ACHN (cell line): ENCODE measurements around the gene SLC43A1.
"Not testable (repeated sequence)": the region's sequence is repeated elsewhere in the genome, so short reads cannot be mapped to it uniquely, and the experiment has no call there.

Source experiments
- DNase-seq: peaks from one replicate; pipeline ENCODE4 v3.0.0-alpha.2; 2015
- in situ Hi-C: cut with HindIII; loops from 2 replicates; pipeline ENCODE4 v1.10.0; 2017; ENCODE audit warnings: low sequenced_read_pairs, low pct_ligation_motif_present, low pct_unique_long_range_greater_than_20kb

Gene SLC43A1

DNA sequence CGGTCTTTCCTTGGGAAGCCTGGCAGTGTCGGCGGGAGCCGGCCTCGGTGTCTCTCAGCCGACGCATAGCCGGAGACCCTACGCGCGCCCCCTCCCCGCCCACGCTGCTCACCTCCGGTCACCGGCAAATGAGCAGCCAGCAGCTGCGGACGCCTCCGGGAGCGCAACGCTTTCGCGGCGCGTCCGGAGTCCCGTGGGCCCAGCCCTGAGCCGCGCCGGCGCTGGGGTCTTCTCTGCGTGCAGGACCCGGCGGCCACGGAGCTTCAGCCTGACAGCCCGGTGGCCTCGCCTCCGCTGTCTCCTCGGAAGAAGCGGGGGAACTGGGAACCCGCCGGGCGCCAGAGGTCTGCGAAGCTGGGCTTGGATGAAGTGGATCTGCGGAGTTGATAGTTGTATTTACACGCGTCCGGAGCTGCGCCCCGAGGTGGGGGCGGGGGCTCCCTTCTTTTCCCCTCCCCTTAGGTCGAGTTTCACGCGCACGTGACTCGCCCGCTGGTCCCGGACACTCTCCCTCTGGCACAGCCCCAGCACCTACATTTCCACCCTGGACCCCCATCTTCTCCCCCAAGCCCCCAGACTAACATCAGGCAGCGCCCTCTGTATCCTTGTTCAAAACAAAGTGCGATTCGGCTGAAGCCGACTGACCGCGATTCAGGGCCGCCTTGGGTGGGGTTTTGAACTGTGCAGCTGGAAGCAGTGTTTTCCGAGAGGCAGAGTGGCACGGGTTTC, at the start of gene SLC43A1:
Gene SLC43A1 (minus strand): TSS at position 371 of the 729 bp plus-strand sequence. CDS start 1,591 bp downstream, outside the sequence.
- no peak for DNase-seq
- in situ Hi-C loops = no loop called here

GRCh38 chr11:57562596-57562995, 47.1 kb upstream of the SLC43A1 start:
- no peak for DNase-seq
- in situ Hi-C loops = no loop called here

- no peak for DNase-seq
- in situ Hi-C loops = no loop called here
Observed at GRCh38 chr11:57560146-57560545, 44.6 kb upstream of the SLC43A1 start.

GRCh38 chr11:57556041-57556440, 40.5 kb upstream of the SLC43A1 start:
- in situ Hi-C loops = no loop called here
- no peak for DNase-seq

GRCh38 chr11:57555393-57555792, 39.9 kb upstream of the SLC43A1 start:
- in situ Hi-C loops = no loop called here
- DNase-seq = no peak

DNA sequence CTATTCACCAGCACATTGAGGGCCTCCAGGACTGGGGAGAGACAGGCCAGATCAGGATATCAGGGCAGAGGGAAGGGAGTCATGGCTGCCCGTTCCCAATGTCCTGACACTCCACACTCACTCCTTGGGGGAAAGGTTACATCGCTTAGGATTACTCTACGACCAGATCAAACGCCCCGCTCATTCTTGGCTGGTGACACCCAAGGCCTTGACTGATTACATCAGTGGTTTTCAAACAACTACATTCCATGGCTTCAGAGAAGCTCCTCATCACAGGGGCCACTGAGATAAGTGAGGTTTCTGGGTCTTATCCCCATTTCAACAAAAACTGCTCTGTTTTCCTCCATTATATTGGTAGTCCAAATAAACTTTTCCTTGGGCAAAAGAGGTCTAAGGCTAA, 37.0 kb upstream of the SLC43A1 start:
- in situ Hi-C loops = no loop called here
- no peak for DNase-seq

DNA sequence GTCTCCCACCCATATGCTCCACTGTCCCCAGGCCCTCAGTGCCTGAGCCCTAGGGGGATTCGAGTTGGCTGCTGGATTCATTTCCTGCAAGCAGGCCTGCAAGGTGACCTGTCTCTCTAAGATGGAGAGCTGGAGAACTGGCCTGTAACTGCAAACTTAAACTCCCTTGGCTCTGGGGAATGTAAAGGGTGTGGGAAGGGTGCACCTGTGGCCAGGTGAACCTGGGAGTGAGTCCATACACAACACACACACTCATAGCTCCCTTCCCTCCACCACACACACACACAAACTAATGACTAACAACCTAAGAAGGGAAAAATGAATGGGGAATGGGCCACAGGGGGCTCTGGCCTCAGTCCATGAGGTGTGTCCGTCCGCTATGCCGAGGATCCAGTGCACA, 36.4 kb upstream of the SLC43A1 start:
- in situ Hi-C loops = no loop called here
- no peak for DNase-seq

DNA sequence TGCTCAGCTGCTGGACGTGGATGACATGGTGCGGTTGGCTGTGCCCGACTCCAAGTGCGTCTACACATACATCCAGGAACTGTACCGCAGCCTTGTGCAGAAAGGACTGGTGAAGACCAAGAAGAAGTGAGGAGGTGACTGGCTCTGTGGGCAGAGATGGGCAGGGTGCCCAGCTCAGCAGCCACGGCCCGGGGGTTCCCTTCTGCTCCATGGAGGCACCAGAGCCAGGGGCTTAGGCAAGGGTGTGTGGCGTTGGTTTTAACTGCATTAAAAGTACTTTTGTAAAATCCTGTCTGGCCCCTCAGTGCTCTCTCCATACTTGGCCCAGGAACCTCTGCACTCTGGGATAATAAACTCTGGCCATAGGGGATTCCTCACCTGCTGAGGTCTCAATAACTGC, 34.5 kb upstream of the SLC43A1 start:
- DNase-seq = no peak
- in situ Hi-C loops = no loop called here

DNA sequence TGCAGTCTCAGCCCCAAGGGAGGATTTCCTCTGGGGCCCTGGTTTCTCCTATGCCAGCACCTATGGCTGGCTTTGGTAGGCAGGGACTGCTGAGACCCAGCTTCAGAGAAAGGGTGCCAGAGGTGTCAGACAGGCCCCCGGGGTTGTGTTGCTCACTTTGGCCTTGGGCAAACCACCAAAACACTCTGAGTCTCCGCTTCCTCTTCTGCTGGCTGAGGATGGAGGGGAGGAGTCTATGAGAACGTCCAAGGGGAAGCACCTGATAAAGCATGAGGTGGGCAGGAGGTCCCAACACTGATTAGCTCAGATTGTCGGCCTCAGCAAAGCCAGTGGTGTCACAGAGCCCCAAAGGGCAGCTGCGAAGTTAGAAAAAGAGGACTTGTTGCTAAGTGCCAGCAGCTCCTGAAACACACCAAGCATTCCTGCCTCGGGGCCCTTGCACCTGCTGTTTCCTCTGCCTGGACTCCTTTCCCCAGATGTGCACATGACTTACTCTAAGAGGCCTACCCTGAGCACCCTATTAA, 32.4 kb upstream of the SLC43A1 start:
- in situ Hi-C loops = no loop called here
- DNase-seq = no peak

GRCh38 chr11:57546869-57547475, 31.5 kb upstream of the SLC43A1 start:
- in situ Hi-C loops = no loop called here
- DNase-seq = peak; percentile 31

- DNase-seq = no peak
Observed at GRCh38 chr11:57546451-57546850, 30.9 kb upstream of the SLC43A1 start.

GRCh38 chr11:57545883-57546282, 30.4 kb upstream of the SLC43A1 start:
- no peak for DNase-seq
- in situ Hi-C loops = no loop called here

More at GRCh38 chr11:57546451-57546850, 30.9 kb upstream of the SLC43A1 start:
- in situ Hi-C loops = no loop called here

- in situ Hi-C loops = no loop called here
- DNase-seq = no peak
Observed at GRCh38 chr11:57544566-57544965, 29.1 kb upstream of the SLC43A1 start.

DNA sequence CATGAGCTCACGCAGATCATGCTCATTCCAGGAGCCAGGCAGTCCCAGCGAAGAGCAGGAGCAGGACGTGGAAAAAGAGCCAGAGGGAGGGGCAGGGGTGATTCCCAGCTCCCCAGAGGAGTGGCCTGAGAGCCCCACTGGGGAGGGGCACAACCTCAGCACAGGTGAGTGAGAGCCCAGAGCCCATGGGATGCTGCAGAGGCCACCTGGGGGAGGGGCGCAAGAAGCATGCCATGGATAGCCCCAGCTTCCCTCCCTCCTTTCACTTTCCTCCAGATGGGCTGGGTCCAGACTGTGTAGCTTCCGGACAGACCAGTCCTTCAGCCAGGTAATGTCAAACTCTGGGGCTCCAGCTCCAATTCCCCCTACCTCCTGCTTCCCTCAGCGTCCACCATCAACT, 28.1 kb upstream of the SLC43A1 start:
- no peak for DNase-seq
- in situ Hi-C loops = no loop called here

GRCh38 chr11:57542582-57542981, 27.1 kb upstream of the SLC43A1 start:
- in situ Hi-C loops = no loop called here
- no peak for DNase-seq

DNA sequence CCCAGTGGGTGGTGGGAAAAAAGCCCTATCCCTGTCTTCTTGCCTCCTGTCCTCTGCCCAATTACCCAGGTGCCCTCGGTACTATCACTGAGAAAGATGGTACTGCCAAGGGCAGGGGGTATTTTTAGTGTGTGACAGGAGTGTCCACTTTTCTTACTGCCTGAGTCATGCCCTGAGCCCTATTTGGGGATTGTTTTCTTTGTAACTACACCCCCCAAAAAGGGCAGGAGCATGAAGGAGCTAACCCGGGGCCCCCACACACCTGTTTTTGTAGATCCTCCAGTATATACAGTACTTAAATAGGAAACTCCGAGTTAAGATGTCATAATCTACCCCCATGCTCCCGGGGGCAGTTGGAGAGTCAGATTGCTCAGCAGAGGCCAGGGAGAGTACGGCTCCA, 25.7 kb upstream of the SLC43A1 start:
- in situ Hi-C loops = no loop called here
- DNase-seq = no peak

GRCh38 chr11:57539342-57539741, 23.8 kb upstream of the SLC43A1 start:
- in situ Hi-C loops = no loop called here
- DNase-seq = no peak

- no peak for DNase-seq
Observed at GRCh38 chr11:57536947-57537619, 21.6 kb upstream of the SLC43A1 start, which contains the start of gene SMTNL1. TSS of gene SMTNL1 (plus strand) at chr11:57537595. CDS start at chr11:57542643, 5,048 bp downstream.

DNA sequence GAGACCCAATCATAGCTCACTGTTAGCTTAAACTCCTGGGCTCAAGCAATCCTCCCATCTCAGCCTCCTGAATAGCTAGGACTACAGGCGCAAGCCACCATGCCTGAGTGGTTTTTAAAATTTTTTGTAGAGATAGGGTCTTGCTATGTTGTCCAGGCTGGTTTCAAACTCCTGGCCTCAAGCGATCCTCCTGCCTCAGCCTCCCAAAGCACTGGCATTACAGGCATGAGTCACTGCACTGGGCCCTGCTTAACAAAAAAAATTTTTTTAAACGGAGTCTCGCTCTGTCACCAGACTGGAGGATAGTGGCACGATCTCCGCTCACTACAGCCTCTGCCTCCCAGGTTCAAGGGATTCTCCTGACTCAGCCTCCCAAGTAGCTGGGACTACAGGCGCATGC, 18.9 kb upstream of the SLC43A1 start:
- in situ Hi-C loops = not testable (repeated sequence)

More at GRCh38 chr11:57536947-57537619, 21.6 kb upstream of the SLC43A1 start, which contains the start of gene SMTNL1:
- in situ Hi-C loops = no loop called here

More for the DNA sequence above, 18.9 kb upstream of the SLC43A1 start:
- not testable (repeated sequence) for DNase-seq
